Activated T-helper 1 cell treated with anti-CD3 and anti-CD28 coated beads, Interleukin-12 subunit alpha, Interleukin-12 subunit beta, Interleukin-2, Interleukin-4 antibody, amounts not matched to agents 30 ng/mL and 10 ng/mL and 1 ng/mL, durations not matched to agents 14 hours and 24 hours and 36 hours (primary cell): ENCODE data around the gene SPATA3. TPM values are rescaled to one million over a fixed set of nuclear protein-coding genes. Genes with fewer than 3 reads are reported as not detected.

Experiments
- DNase-seq: peaks from one replicate; pipeline ENCODE4 v3.0.0; 2021; ENCODE audit warnings: low spot score
- H3K27ac Mint-ChIP-seq: one replicate; pipeline ENCODE4 v1.8.0; 2021; ENCODE audit warnings: mild to moderate bottlenecking, mixed read lengths
- H3K27me3 Mint-ChIP-seq: one replicate; pipeline ENCODE4 v1.8.0; 2022; ENCODE audit warnings: mild to moderate bottlenecking, moderate library complexity, mixed read lengths; ENCODE audit not compliant: insufficient read depth
- H3K36me3 Mint-ChIP-seq: one replicate; pipeline ENCODE4 v1.8.0; 2021; ENCODE audit warnings: low read depth, mixed read lengths
- H3K4me1 Mint-ChIP-seq: one replicate; pipeline ENCODE4 v1.8.0; 2021; ENCODE audit warnings: low read depth, mixed read lengths
- H3K4me3 Mint-ChIP-seq: one replicate; pipeline ENCODE4 v1.8.0; 2021; ENCODE audit warnings: mild to moderate bottlenecking, moderate library complexity, mixed read lengths
- H3K9me3 Mint-ChIP-seq: one replicate; pipeline ENCODE4 v1.8.0; 2021; ENCODE audit warnings: mixed read lengths
- intact Hi-C: fragments of 100-400 bp; cut with micrococcal nuclease; formaldehyde crosslinking; loops from one replicate; pipeline ENCODE4 v1.15.1; 2024
- total RNA-seq: library from RNA; stranded (reverse); gene quantifications from 2 replicates; pipeline ENCODE4 v1.2.3, GENCODE V29; 2022

The SPATA3 gene
- total RNA-seq, 1 donor from 2014 or later = not detected

DNA sequence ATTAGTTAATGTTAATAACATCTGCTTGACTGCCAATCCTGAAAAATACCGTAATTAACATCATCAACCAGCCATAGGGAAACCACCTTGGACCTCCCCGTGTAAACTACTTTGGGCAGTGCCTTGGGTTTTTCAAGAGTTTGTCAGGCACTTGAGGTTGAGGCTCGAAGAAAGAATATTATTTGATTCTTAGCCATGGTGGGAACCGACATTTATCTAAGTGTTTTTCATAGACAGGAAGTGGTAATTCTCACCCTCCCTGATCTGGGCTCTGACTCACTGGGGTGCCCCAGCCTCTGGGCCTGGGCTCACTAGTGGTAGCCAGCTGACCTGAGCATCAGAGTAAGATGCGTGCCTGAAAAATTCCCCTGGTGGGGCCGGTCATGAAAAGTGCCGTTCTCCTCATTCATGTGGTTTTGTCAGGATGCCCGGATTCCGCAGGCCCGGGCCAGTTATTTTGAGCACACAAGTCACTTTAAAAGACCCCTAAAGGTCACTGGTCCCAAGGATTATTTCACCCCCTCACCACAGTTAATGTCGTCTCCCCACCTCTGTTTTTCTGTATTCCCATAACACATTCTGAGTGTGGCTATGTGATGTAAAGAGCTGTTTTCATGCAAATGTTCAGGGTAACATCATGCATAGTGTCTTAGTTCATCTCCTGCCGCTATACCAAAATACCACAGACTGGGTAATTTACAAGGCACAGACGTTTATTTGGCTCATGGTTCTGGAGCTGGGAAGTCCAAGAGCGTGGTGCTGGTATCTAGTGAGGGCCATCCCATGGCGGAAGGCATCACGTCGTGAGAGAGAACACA, 21.6 kb upstream of the SPATA3 start:
- Mint-ChIP-seq H3K4me1 (peaks cover 24% of the 10 kb centered on the region), H3K9me3 (peaks cover 3% of the 10 kb centered on the region), H3K36me3 (no peaks in the 10 kb centered on the region), H3K27ac (peak overlapping the region; percentile 54), H3K27me3 (peaks cover 35% of the 10 kb centered on the region), H3K4me3 (peak overlapping the region; percentile 29)
- DNase-seq = peak; percentile 51
- intact Hi-C loops = loop anchor here (1.0 kb wide), 4 partner anchors 10 to 69 kb away; no protein-coding TSS in a partner anchor

DNA sequence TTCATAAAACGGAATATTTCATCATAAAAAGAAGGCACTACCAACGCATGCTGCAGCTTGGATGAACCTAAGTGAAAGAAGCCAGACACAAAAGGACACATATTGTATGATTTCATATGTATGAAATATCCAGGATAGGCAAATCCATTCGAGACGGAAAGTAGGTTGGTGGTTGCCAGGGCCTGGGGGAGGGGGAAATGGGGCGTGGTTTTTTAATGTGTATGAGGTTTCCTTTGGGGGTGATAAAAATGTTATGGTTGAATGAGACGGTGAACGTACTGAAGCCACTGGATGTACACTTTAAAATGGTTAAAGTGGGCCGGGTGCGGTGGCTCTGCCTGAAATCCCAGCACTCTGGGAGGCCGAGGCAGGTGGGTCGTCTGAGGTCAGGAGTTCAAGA, 20.0 kb upstream of the SPATA3 start:
- intact Hi-C loops = no loop called here
- Mint-ChIP-seq H3K4me3 (no peak overlapping the region), H3K4me1 (peaks cover 25% of the 10 kb centered on the region), H3K27ac (no peak overlapping the region), H3K27me3 (peaks cover 43% of the 10 kb centered on the region), H3K36me3 (no peaks in the 10 kb centered on the region), H3K9me3 (peaks cover 3% of the 10 kb centered on the region)
- no peak for DNase-seq

DNA sequence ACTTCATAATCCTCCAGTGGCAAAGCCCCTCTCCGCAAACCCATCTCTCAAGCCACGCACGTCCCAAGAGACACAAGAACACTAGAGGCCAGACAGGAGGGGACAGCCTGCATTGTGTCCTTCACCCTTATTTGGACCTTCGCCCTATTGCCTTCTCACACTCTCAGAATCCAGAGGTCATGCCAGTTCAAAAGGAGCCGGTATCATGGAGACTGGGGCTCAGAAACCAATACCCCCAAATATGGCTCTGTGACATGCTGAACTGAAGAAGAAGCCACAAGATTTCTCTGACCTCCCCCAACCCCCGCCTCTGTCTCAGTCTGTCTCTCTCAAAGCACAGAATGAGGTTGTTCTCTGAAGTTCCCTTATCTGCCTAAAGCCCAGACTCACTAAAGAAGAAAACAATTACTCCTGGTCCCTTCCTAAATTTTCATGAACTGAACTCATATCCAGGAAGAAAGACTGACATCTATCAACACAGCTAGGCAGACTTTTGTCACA, 19.2 kb upstream of the SPATA3 start:
- no peak overlapping the region for H3K27ac Mint-ChIP-seq
- H3K4me3 Mint-ChIP-seq = no peak overlapping the region
- no peak for DNase-seq
- peaks cover 3% of the 10 kb centered on the region for H3K9me3 Mint-ChIP-seq
- no peaks in the 10 kb centered on the region for H3K36me3 Mint-ChIP-seq
- intact Hi-C loops = no loop called here
- H3K4me1 Mint-ChIP-seq = peaks cover 27% of the 10 kb centered on the region
- H3K27me3 Mint-ChIP-seq = peaks cover 46% of the 10 kb centered on the region

DNA sequence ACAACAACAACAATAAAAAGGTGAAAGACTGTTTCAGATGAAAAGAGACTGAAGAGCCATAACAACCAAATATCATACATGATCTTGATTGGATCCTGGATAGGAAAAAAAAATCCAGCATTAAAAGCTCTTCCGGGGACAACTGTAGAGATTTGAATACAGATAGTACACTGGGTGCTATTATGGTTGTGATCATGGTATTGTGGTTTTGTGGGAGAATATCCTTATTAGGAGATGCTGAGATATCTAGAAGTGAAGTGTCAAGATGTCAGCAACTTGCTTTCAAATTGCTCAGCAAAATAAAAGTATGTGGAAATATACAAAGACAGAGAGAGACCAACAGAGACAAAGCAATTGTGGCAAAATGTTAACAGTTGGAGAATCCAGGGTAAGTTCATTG, 15.5 kb upstream of the SPATA3 start:
- intact Hi-C loops = loop anchor here (10.0 kb wide), 1 partner anchor 564 kb away; no protein-coding TSS in a partner anchor
- H3K27me3 Mint-ChIP-seq = peaks cover 52% of the 10 kb centered on the region
- no peaks in the 10 kb centered on the region for H3K36me3 Mint-ChIP-seq
- H3K4me1 Mint-ChIP-seq = peaks cover 46% of the 10 kb centered on the region
- H3K9me3 Mint-ChIP-seq = no peaks in the 10 kb centered on the region
- no peak for DNase-seq
- H3K4me3 Mint-ChIP-seq = no peak overlapping the region
- H3K27ac Mint-ChIP-seq = no peak overlapping the region

DNA sequence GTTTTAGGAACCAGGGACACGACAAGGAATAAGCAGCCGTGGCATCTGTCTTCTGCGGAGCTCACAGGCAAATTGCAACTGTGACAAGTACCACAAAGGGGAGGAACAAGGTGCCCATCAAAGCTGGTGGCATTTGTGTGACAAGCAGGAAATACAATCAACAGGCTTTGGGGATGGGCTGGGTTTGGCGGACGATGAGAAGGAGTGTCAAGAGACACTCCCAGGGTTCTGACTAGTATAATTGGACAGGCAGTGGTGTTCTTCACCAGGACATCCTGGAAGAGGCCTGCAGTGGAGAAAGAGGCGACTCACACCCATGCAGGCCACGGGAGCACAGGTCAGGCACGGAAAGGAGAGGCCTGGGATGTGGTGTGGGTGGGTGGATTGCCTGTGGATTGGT, 14.2 kb upstream of the SPATA3 start:
- Mint-ChIP-seq H3K4me3 (no peak overlapping the region), H3K27me3 (peaks cover 44% of the 10 kb centered on the region), H3K36me3 (no peaks in the 10 kb centered on the region), H3K27ac (no peak overlapping the region), H3K9me3 (no peaks in the 10 kb centered on the region), H3K4me1 (peaks cover 49% of the 10 kb centered on the region)
- DNase-seq = no peak
- intact Hi-C loops = loop anchor here (10.0 kb wide), 1 partner anchor 563 kb away; no protein-coding TSS in a partner anchor

DNA sequence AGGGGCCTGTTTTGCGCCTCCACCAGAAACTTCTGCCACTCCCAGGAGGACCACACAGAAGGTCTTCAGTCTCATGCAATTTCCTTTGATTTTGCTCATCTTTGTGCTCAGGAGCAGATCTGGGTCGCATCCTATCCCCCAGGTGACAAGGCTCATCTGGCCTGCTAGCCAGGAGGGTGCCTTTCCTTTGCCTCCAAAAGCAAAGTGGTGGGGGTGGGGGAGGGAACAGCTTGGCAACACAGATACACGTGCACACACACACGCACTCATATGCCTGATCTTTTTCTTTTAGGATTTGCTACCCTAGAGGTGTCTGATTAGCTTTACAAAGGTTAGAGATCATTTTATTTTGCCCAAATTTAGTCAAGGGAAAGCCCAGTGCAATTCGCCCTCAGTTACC, 13.8 kb upstream of the SPATA3 start:
- Mint-ChIP-seq H3K27ac (no peak overlapping the region), H3K4me3 (no peak overlapping the region), H3K36me3 (no peaks in the 10 kb centered on the region), H3K9me3 (no peaks in the 10 kb centered on the region), H3K27me3 (peaks cover 44% of the 10 kb centered on the region), H3K4me1 (peaks cover 50% of the 10 kb centered on the region)
- DNase-seq = no peak
- intact Hi-C loops = loop anchor here (10.0 kb wide), 1 partner anchor 563 kb away; no protein-coding TSS in a partner anchor

DNA sequence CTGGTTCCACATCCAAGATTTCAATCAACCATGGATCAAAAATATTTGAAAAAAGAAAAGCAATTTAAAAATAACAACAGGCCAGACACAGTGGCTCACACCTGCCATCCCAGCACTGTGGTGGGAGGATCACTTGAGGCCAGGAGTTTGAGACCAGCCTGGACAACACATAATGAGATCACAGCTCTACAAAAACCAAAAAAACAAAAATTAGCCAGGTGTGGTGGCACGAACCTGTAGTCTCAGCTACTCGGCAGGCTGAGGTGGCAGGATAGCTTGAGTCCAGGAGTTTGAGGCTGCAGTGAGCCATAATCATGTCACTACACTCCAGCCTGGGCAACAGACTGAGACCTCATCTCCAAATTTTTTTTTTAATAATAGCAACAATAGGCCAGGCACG, 13.4 kb upstream of the SPATA3 start:
- DNase-seq = no peak
- Mint-ChIP-seq H3K9me3 (no peaks in the 10 kb centered on the region), H3K36me3 (no peaks in the 10 kb centered on the region), H3K27me3 (peaks cover 41% of the 10 kb centered on the region), H3K27ac (no peak overlapping the region), H3K4me1 (peaks cover 50% of the 10 kb centered on the region), H3K4me3 (no peak overlapping the region)
- intact Hi-C loops = loop anchor here (10.0 kb wide), 1 partner anchor 562 kb away; no protein-coding TSS in a partner anchor

DNA sequence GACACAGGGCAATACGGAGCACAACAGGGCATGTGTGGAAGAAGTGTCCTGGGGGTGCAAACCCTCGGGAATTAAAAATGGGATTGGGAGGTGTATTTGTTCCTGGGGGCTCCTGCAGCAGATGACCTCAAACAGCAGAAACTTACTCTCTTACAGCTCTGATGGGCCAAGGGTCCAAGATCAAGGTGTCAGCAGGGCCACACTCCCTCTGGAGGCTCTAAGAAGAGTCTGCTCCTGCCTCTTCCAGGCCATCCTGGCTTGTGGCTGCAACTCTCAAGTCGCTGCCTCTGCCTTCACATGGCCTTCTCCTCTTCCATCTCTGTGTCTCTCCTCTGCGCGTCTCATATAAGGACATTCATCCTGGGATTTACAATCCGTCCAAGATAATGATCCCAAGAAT, 12.4 kb upstream of the SPATA3 start:
- no peak overlapping the region for H3K27ac Mint-ChIP-seq
- no peak overlapping the region for H3K4me3 Mint-ChIP-seq
- H3K27me3 Mint-ChIP-seq = peaks cover 45% of the 10 kb centered on the region
- H3K9me3 Mint-ChIP-seq = no peaks in the 10 kb centered on the region
- no peak for DNase-seq
- peaks cover 50% of the 10 kb centered on the region for H3K4me1 Mint-ChIP-seq
- no peaks in the 10 kb centered on the region for H3K36me3 Mint-ChIP-seq
- intact Hi-C loops = loop anchor here (10.0 kb wide), 1 partner anchor 561 kb away; no protein-coding TSS in a partner anchor

DNA sequence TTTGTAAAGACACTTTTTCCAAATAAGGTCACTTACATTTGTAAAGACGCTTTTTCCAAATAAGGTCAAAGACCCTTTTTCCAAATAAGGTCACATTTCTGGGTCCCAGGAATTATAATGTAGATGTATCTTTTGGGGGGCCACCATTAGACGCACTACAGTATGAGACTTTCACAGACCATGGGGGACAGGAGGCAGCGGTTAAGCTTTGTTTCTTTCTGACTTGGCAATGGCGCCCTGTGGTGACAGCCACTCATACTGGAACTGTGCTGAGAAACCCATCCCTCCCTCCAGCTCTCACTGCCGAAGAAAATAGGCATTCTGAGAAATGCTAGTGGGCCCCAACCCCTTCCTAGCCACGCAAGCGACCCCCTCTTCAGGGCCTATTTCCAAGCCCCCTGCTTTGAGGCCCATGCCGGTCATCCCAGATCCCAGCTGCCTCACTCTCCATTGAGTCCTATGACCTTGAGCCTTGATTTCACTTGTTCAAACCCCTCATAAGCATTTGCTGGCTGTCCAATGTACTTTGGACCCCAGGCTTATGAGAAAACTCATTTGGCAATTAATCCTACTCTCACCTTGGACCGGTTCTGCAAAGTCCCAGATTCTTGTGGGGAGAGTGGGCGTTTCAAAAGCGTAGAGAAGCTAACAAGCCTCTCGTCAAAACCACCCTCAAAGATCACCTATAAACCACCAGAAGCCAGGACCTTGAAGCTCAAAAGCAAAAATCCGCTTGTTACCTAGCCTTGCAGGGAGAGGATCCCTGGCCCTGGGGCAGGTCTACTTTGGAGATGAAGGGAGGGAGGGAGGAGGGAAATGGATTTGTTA, 11.3 kb upstream of the SPATA3 start:
- H3K4me1 Mint-ChIP-seq = peaks cover 50% of the 10 kb centered on the region
- DNase-seq = peak; percentile 57

DNA sequence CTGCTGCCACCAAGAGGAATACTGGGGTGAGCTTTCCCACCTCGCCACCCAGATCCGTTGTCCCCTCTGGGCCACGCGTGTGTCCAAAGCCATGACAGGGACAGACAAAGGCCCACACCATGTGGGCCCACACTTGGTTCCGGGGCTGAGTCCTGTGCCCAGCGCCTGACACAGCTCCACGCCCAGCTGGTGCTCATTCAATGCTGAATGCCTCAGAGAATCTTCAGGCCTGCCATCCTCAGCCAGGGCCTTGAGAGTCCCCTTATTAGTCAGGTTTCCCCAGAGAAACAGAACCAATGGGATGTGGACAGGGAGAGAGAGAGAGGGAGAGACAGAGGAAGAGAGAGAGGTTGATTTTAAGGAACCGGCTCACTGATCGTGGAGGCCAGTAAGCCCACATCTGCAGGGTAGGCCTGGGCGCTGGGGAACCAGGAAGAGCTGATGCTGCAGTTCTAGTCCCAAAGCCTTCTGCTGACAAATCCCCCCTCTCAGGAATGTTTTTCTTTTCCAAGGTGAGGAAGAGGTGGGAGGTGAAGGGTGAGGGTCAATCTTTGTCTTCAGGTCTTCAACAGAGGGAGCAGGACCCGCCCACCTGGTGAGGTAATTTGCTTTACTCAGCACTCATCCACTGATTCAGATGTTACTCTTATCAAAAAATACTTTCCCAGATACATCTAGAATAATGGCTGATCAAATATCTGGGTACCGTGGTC, 10.2 kb upstream of the SPATA3 start:
- no peak overlapping the region for H3K4me3 Mint-ChIP-seq
- intact Hi-C loops = loop anchor here (2.0 to 10.0 kb wide), 3 partner anchors 67 to 559 kb away; no protein-coding TSS in a partner anchor
- DNase-seq = no peak
- no peak overlapping the region for H3K27ac Mint-ChIP-seq
- peaks cover 39% of the 10 kb centered on the region for H3K27me3 Mint-ChIP-seq
- no peaks in the 10 kb centered on the region for H3K9me3 Mint-ChIP-seq
- peaks cover 45% of the 10 kb centered on the region for H3K4me1 Mint-ChIP-seq
- no peaks in the 10 kb centered on the region for H3K36me3 Mint-ChIP-seq

More for the DNA sequence above, 11.3 kb upstream of the SPATA3 start:
- peak overlapping the region; percentile 31 for H3K27ac Mint-ChIP-seq
- no peak overlapping the region for H3K4me3 Mint-ChIP-seq
- H3K27me3 Mint-ChIP-seq = peaks cover 46% of the 10 kb centered on the region
- intact Hi-C loops = loop anchor here (1.0 to 10.0 kb wide), 9 partner anchors 10 to 560 kb away; partner anchors contain the start of gene ITM2C
- H3K9me3 Mint-ChIP-seq = no peaks in the 10 kb centered on the region
- H3K36me3 Mint-ChIP-seq = no peaks in the 10 kb centered on the region

DNA sequence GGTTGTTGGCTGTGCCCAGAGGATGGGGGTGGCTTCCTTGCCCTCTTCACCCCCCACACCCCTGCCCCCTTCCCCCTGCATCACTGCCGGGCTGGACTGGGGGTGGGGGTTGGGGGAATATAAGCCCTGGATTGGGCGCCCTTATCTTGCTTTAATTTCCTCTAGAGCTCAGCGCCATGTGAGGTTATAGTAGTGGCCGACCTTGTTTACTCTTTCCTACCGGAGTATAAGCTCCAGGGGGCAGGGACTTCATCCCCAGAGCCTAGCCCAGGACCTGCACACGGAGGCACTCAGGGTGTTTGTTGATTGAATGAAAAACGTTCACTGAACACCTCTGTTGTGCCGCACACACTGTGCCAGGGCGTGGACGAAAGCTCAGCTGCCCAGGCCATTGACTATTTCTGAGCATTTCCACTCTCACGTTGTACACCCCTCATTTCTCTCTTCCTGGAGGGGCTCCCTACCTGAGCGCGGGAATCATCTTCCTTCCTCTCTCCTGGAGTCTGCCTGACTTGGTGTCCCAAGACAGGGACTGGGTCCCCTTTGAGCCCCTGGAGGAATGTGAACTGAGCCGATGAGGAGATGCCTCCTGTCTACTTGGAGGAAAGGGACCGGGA, 9.3 kb upstream of the SPATA3 start:
- Mint-ChIP-seq H3K9me3 (no peaks in the 10 kb centered on the region), H3K27ac (no peak overlapping the region), H3K4me1 (peaks cover 42% of the 10 kb centered on the region), H3K4me3 (peak overlapping the region; percentile 26), H3K36me3 (no peaks in the 10 kb centered on the region), H3K27me3 (peaks cover 41% of the 10 kb centered on the region)
- intact Hi-C loops = loop anchor here (1.0 to 10.0 kb wide), 5 partner anchors 66 to 558 kb away; no protein-coding TSS in a partner anchor
- DNase-seq = no peak
